ENCODE data around the gene COMTD1. TPM values are rescaled to one million over a fixed set of nuclear protein-coding genes. Genes with fewer than 3 reads are reported as not detected.
"Not testable (repeated sequence)": the region's sequence is repeated elsewhere in the genome, so short reads cannot be mapped to it uniquely, and the experiment has no call there.

The COMTD1 gene
- total and polyA plus RNA-seq, 7 donors: 7.8 to 147 (median 11.4) TPM

DNA sequence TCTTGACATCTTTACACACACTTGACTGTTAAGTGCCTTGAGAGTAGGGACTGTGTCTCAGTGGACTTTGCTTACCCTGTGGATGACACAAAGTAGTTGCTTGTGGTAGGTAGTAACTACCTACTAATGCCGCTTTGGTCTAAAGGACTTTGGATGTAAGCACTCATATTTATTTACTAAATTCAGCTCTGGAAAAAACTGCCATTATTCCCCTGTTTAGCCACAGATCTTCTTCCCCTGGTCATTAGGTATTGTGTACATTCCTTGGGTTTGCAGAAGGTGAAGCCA, 28.0 kb downstream of the COMTD1 start:
- intact Hi-C loops (cut with DNase I): no loop called here
- Histone ChIP-seq H3K9me3 (no peaks in the 10 kb centered on the region), H3K27ac (peak overlapping the region in 3 of 4 donors; percentile 99 to 100 (median 100)), H3K4me3 (no peak overlapping the region), H3K4me1 (peaks cover 0 to 54% (median 40%) of the 10 kb centered on the region in 4 donors), H3K27me3 (no peaks in the 10 kb centered on the region), H3K36me3 (peaks cover 0 to 10% (median 6%) of the 10 kb centered on the region in 4 donors)
- no peak for DNase-seq
- TF ChIP-seq EP300 (IDR thresholded peaks at IDR 0.05) (no peak), POLR2AphosphoS5 (IDR thresholded peaks at IDR 0.05) (no peak), POLR2A (IDR thresholded peaks at IDR 0.05) (no peak), CTCF (IDR thresholded peaks at IDR 0.05) (no peak)
- 87 to 96% methylated on average over 1 of the region's 1 CpG for WGBS, 2 donors

- intact Hi-C loops (cut with DNase I): no loop called here
- Histone ChIP-seq H3K4me1 (peaks cover 0 to 54% (median 40%) of the 10 kb centered on the region in 4 donors), H3K4me3 (no peak overlapping the region), H3K27me3 (no peaks in the 10 kb centered on the region), H3K36me3 (peaks cover 0 to 4% (median 2%) of the 10 kb centered on the region in 4 donors), H3K27ac (peak overlapping the region in 3 of 4 donors; percentile 99 to 100 (median 100)), H3K9me3 (no peaks in the 10 kb centered on the region)
- WGBS, 2 donors: 76 to 86% methylated on average over 13 of the region's 13 CpGs
- DNase-seq: peak; percentile 40
- TF ChIP-seq EP300 (IDR thresholded peaks at IDR 0.05) (no peak), POLR2AphosphoS5 (IDR thresholded peaks at IDR 0.05) (no peak), CTCF (IDR thresholded peaks at IDR 0.05) (no peak)
These were observed 28.5 kb downstream of the COMTD1 start for GRCh38 chr10:75207079-75207856.

DNA sequence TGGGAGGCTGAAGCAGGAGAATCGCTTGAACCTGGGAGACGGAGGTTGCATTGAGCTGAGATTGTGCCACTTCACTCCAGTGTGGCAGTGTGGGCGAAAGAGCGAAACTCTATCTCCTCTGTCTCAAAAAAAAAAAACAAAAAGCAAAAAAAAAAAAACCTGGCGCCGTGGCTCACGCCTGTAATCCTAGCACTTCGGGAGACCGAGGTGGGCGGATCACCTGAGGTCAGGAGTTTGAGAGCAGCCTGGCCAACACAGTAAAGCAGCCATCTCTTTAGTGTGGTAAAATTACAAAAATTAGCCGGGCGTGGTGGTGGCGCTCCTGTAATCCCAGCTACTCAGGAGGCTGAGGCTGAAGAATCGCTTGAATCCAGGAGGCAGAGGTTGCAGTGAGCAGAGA, 29.1 kb downstream of the COMTD1 start:
- H3K4me3 ChIP-seq; intact Hi-C loops (cut with DNase I); H3K27ac ChIP-seq; H3K9me3 ChIP-seq; H3K27me3 ChIP-seq; H3K36me3 ChIP-seq: not testable (repeated sequence)
- 93% methylated on average over 14 of the region's 14 CpGs for WGBS, 2 donors
- peak; percentile 34 for DNase-seq
- H3K4me1 ChIP-seq: peaks cover 0 to 53% (median 37%) of the 10 kb centered on the region in 4 donors

- peak; percentile 12 for DNase-seq
- H3K4me1 ChIP-seq: peaks cover 0 to 50% (median 38%) of the 10 kb centered on the region in 4 donors
- no peak for TF ChIP-seq POLR2A (IDR thresholded peaks at IDR 0.05)
- TF ChIP-seq POLR2AphosphoS5 (IDR thresholded peaks at IDR 0.05): no peak
- no peak for TF ChIP-seq EP300 (IDR thresholded peaks at IDR 0.05)
- no peak for TF ChIP-seq CTCF (IDR thresholded peaks at IDR 0.05)
- H3K9me3 ChIP-seq: no peaks in the 10 kb centered on the region
- no peaks in the 10 kb centered on the region for H3K36me3 ChIP-seq
- H3K4me3 ChIP-seq: no peak overlapping the region
- no peaks in the 10 kb centered on the region for H3K27me3 ChIP-seq
- no peak overlapping the region for H3K27ac ChIP-seq
- intact Hi-C loops (cut with DNase I): no loop called here
- WGBS, 2 donors: 91 to 93% methylated on average over 2 of the region's 2 CpGs
These were observed 29.8 kb downstream of the COMTD1 start for GRCh38 chr10:75205908-75206307.

- WGBS, 2 donors: 96 to 97% methylated on average over 5 of the region's 5 CpGs
- no peak for TF ChIP-seq POLR2AphosphoS5 (IDR thresholded peaks at IDR 0.05)
- no peak for TF ChIP-seq EP300 (IDR thresholded peaks at IDR 0.05)
- no peak for TF ChIP-seq POLR2A (IDR thresholded peaks at IDR 0.05)
- no peak for TF ChIP-seq CTCF (IDR thresholded peaks at IDR 0.05)
- intact Hi-C loops (cut with DNase I): no loop called here
- no peaks in the 10 kb centered on the region for H3K9me3 ChIP-seq
- H3K27ac ChIP-seq: peak overlapping the region in 3 of 4 donors; percentile 67 to 84 (median 77)
- no peaks in the 10 kb centered on the region for H3K27me3 ChIP-seq
- H3K36me3 ChIP-seq: no peaks in the 10 kb centered on the region
- DNase-seq: peak; percentile 56
- H3K4me3 ChIP-seq: no peak overlapping the region
- peaks cover 0 to 41% (median 30%) of the 10 kb centered on the region in 4 donors for H3K4me1 ChIP-seq
These were observed 32.0 kb downstream of the COMTD1 start for GRCh38 chr10:75203724-75204123.

DNA sequence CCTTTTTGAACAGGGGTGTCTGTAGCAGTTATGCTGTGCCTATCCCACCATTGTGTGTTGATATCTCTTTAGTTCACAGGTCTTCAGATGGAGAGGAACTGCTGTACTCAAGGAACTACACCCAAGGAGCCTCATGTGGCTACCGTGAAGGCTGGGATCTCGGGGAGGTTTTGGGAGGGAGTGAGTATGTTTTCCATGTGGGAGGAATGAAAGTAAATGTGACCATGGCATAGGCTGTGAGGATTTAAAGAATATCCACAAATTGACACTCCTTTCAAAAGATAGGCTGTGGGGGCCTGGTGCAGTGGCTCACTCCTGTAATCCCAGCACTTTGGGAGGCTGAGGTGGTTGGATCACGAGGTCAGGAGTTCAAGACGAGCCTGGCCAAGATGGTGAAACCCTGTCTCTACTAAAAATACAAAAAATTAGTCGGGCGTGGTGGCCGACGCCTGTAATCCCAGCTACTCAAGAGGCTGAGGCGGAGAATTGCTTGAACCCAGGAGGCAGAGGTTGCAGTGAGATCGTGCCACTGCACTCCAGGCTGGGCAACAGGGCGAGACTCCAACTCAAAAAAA, 32.6 kb downstream of the COMTD1 start:
- H3K27me3 ChIP-seq; intact Hi-C loops (cut with DNase I); H3K36me3 ChIP-seq; H3K4me3 ChIP-seq; H3K9me3 ChIP-seq: not testable (repeated sequence)
- DNase-seq: peak; percentile 46
- 63 to 83% methylated on average over 11 of the region's 11 CpGs for WGBS, 2 donors
- peak overlapping the region; percentile 67 to 84 (median 75) for H3K27ac ChIP-seq
- H3K4me1 ChIP-seq: peaks cover 0 to 35% (median 25%) of the 10 kb centered on the region in 4 donors

All from sigmoid colon (tissue), 7 donors.